H9 (cell line): ENCODE results near the gene LRP1B. TPM values are rescaled to one million over a fixed set of nuclear protein-coding genes. Genes with fewer than 3 reads are reported as not detected.

Source experiments
- DNase-seq: peaks from one replicate; pipeline ENCODE4 v3.0.0-alpha.2; 2017
- H2AFZ ChIP-seq: one replicate; pipeline ENCODE4 v1.6.1; 2013; ENCODE audit warnings: mild to moderate bottlenecking, low read length, control low read depth, moderate library complexity
- H2AK5ac ChIP-seq: 2 replicates; pipeline ENCODE4 v1.6.1; 2013; ENCODE audit warnings: low read length, control low read depth, mixed read lengths; ENCODE audit not compliant: insufficient read length
- H2BK120ac ChIP-seq: one replicate; pipeline ENCODE4 v1.6.1; 2013; ENCODE audit warnings: low read depth, mild to moderate bottlenecking, low read length, control low read depth, inconsistent platforms; ENCODE audit not compliant: poor library complexity, severe bottlenecking
- H2BK12ac ChIP-seq: 2 replicates; pipeline ENCODE4 v1.6.1; 2013; ENCODE audit warnings: low read length, control low read depth, mixed read lengths, low read depth; ENCODE audit not compliant: insufficient read length
- H2BK15ac ChIP-seq: 2 replicates; pipeline ENCODE4 v1.6.1; 2013; ENCODE audit warnings: low read depth, low read length, control low read depth
- H2BK20ac ChIP-seq: one replicate; pipeline ENCODE4 v1.6.1; 2013; ENCODE audit warnings: low read depth, mild to moderate bottlenecking, low read length, control low read depth, inconsistent platforms; ENCODE audit not compliant: poor library complexity, severe bottlenecking
- H2BK5ac ChIP-seq: 2 replicates; pipeline ENCODE4 v1.6.1; 2013; ENCODE audit warnings: low read length, control low read depth, mixed read lengths; ENCODE audit not compliant: insufficient read length
- H3K14ac ChIP-seq: 2 replicates; pipeline ENCODE4 v1.6.1; 2013; ENCODE audit warnings: low read length, control low read depth; ENCODE audit not compliant: insufficient read depth
- H3K18ac ChIP-seq: 2 replicates; pipeline ENCODE4 v1.6.1; 2013; ENCODE audit warnings: low read depth, mild to moderate bottlenecking, mixed read lengths, low read length, control low read depth; ENCODE audit not compliant: insufficient read length
- H3K23ac ChIP-seq: 2 replicates; pipeline ENCODE4 v1.6.1; 2013; ENCODE audit warnings: low read length, control low read depth, mixed read lengths, low read depth; ENCODE audit not compliant: insufficient read length
- H3K23me2 ChIP-seq: 2 replicates; pipeline ENCODE4 v1.6.1; 2013; ENCODE audit warnings: low read depth, mild to moderate bottlenecking, mixed read lengths, low read length, control low read depth; ENCODE audit not compliant: insufficient read length, poor library complexity, severe bottlenecking
- H3K27ac ChIP-seq: 2 replicates; pipeline ENCODE4 v1.5.1; 2013; ENCODE audit warnings: low read length, control low read depth, mixed read lengths, low read depth; ENCODE audit not compliant: insufficient read length
- H3K27me3 ChIP-seq: 2 replicates; pipeline ENCODE4 v1.6.1; 2013; ENCODE audit warnings: low read length, control low read depth, inconsistent platforms; ENCODE audit not compliant: insufficient read depth
- H3K4ac ChIP-seq: 2 replicates; pipeline ENCODE4 v1.6.1; 2013; ENCODE audit warnings: low read depth, mild to moderate bottlenecking, control low read depth, inconsistent platforms, low read length, moderate library complexity
- H3K4me1 ChIP-seq: 2 replicates; pipeline ENCODE4 v1.6.1; 2013; ENCODE audit warnings: low read length, control low read depth, inconsistent platforms; ENCODE audit not compliant: insufficient read depth
- H3K4me2 ChIP-seq: 2 replicates; pipeline ENCODE4 v1.6.1; 2013; ENCODE audit warnings: low read length, control low read depth, mixed read lengths; ENCODE audit not compliant: insufficient read length, insufficient read depth
- H3K56ac ChIP-seq: 2 replicates; pipeline ENCODE4 v1.6.1; 2013; ENCODE audit warnings: low read depth, mild to moderate bottlenecking, mixed read lengths, low read length, control low read depth; ENCODE audit not compliant: insufficient read length
- H3K79me1 ChIP-seq: 2 replicates; pipeline ENCODE4 v1.6.1; 2013; ENCODE audit warnings: low read depth, mild to moderate bottlenecking, moderate library complexity, low read length, control low read depth, inconsistent platforms; ENCODE audit not compliant: insufficient read depth, poor library complexity, severe bottlenecking
- H3K79me2 ChIP-seq: 2 replicates; pipeline ENCODE4 v1.6.1; 2013; ENCODE audit warnings: low read length, control low read depth, inconsistent platforms; ENCODE audit not compliant: insufficient read depth
- H3K9ac ChIP-seq: 2 replicates; pipeline ENCODE4 v1.6.1; 2013; ENCODE audit warnings: low read length, control low read depth, mixed read lengths; ENCODE audit not compliant: insufficient read length; ENCODE audit errors: extremely low read depth
- H3K9me3 ChIP-seq: one replicate; pipeline ENCODE4 v1.6.1; 2013; ENCODE audit warnings: low read depth, low read length, inconsistent platforms; ENCODE audit not compliant: control insufficient read depth
- H3T11ph ChIP-seq: one replicate; pipeline ENCODE4 v1.6.1; 2013; ENCODE audit warnings: mild to moderate bottlenecking, low read length, control low read depth, inconsistent platforms
- H4K20me1 ChIP-seq: one replicate; pipeline ENCODE4 v1.6.1; 2013; ENCODE audit not compliant: control insufficient read depth, insufficient read length, insufficient read depth
- H4K5ac ChIP-seq: 2 replicates; pipeline ENCODE4 v1.6.1; 2013; ENCODE audit warnings: low read depth, mild to moderate bottlenecking, mixed read lengths, low read length, control low read depth; ENCODE audit not compliant: insufficient read length
- H4K8ac ChIP-seq: replicated peaks from 2 replicates; pipeline ENCODE4 v1.6.1; 2013; ENCODE audit warnings: low read length, control low read depth, mixed read lengths, low read depth; ENCODE audit not compliant: insufficient read length
- H4K91ac ChIP-seq: 2 replicates; pipeline ENCODE4 v1.6.1; 2013; ENCODE audit warnings: low read depth, mild to moderate bottlenecking, moderate library complexity, mixed read lengths, low read length, control low read depth; ENCODE audit not compliant: insufficient read length
- H3K27ac Mint-ChIP-seq, 3 experiments: 2 replicates in 2 of 3; 3 replicates in 1 of 3; pipeline ENCODE4 v1.8.0; 2020 to 2021; ENCODE audit warnings: mixed read lengths in 3 of 3, mild to moderate bottlenecking in 1 of 3, moderate library complexity in 1 of 3
- H3K27me3 Mint-ChIP-seq: 2 replicates; pipeline ENCODE4 v1.8.0; 2021; ENCODE audit warnings: low read depth, mild to moderate bottlenecking, moderate library complexity, mixed read lengths
- H3K36me3 Mint-ChIP-seq, 3 experiments: 2 replicates in 2 of 3; 3 replicates in 1 of 3; pipeline ENCODE4 v1.8.0; 2020 to 2021; ENCODE audit warnings: low read depth in 3 of 3, mixed read lengths in 3 of 3; ENCODE audit not compliant: insufficient read depth in 1 of 3
- H3K4me1 Mint-ChIP-seq, 2 experiments: 2 replicates each; pipeline ENCODE4 v1.8.0; 2020; ENCODE audit warnings: mixed read lengths in 2 of 2
- H3K4me3 Mint-ChIP-seq, 2 experiments: 2 replicates in 1 of 2; 3 replicates in 1 of 2; pipeline ENCODE4 v1.8.0; 2020 to 2021; ENCODE audit warnings: mild to moderate bottlenecking in 2 of 2, mixed read lengths in 2 of 2, moderate library complexity in 1 of 2
- H3K9me3 Mint-ChIP-seq, 2 experiments: 2 replicates in 1 of 2; 3 replicates in 1 of 2; pipeline ENCODE4 v1.8.0; 2020; ENCODE audit warnings: mild to moderate bottlenecking in 2 of 2, mixed read lengths in 2 of 2, moderate library complexity in 1 of 2
- CTCF ChIP-seq: fragments of 200-600 bp; sonication (generic); conservative IDR thresholded peaks from 3 replicates; pipeline ENCODE4 v1.8.0; 2021; ENCODE audit warnings: antibody characterized with exemption, mild to moderate bottlenecking
- total RNA-seq: library from RNA; stranded (reverse); gene quantifications from 2 replicates; pipeline ENCODE4 v1.2.1, GENCODE V29; 2021

The LRP1B gene
- total RNA-seq, 1 experiment from 2014 or later: not detected

- Histone ChIP-seq H3T11ph (no peak overlapping the region), H3K9me3 (no peaks in the 10 kb centered on the region), H3K79me2 (no peaks in the 10 kb centered on the region), H3K4me1 (no peaks in the 10 kb centered on the region), H3K4ac (no peak overlapping the region), H4K91ac (no peak overlapping the region), H3K27me3 (no peaks in the 10 kb centered on the region), H3K27ac (no peak overlapping the region), H4K20me1 (no peaks in the 10 kb centered on the region), H2AK5ac (no peak overlapping the region), H2BK20ac (no peak overlapping the region), H3K9ac (no peak overlapping the region), H2AFZ (no peak overlapping the region), H3K23ac (no peak overlapping the region), H3K79me1 (no peaks in the 10 kb centered on the region), H3K18ac (no peak overlapping the region), H3K56ac (no peak overlapping the region), H2BK5ac (no peak overlapping the region), H3K4me2 (no peak overlapping the region), H3K14ac (no peak overlapping the region), H2BK12ac (no peak overlapping the region), H4K5ac (no peak overlapping the region), H3K23me2 (no peaks in the 10 kb centered on the region), H4K8ac (no peak overlapping the region), H2BK15ac (no peak overlapping the region), H2BK120ac (no peak overlapping the region)
- Mint-ChIP-seq H3K27me3 (no peaks in the 10 kb centered on the region; the same call in 1 of the 2 replicates), H3K4me1 (peaks cover 0 to 4% of the 10 kb centered on the region in 2 experiments; a peak in 2 of 4 replicates), H3K36me3 (no peaks in the 10 kb centered on the region), H3K27ac (no peak overlapping the region), H3K9me3 (no peaks in the 10 kb centered on the region), H3K4me3 (no peak overlapping the region)
- no peak for DNase-seq
- no peak for TF ChIP-seq CTCF
Observed at GRCh38 chr2:140916410-140916809, 1214.4 kb downstream of the LRP1B start.
